Activated CD4-positive, CD25-positive, alpha-beta regulatory T cell treated with anti-CD3 and anti-CD28 coated beads, Interleukin-2, amount 50 U/mL, for 72 hours (primary cell): ENCODE measurements around the gene PPARA.

Source experiments
- DNase-seq: peaks from one replicate; pipeline ENCODE4 v3.0.0; 2021

Gene PPARA

GRCh38 chr22:46150034-46150654, at the start of gene PPARA:
Gene PPARA, plus strand, starts transcription at chr22:46150526. Its CDS starts 47,858 bp downstream, at chr22:46198384.
- DNase-seq, result peak; percentile 89

- no peak for DNase-seq
Observed at GRCh38 chr22:46102159-46102558, 48.2 kb upstream of the PPARA start.

GRCh38 chr22:46102752-46103151, 47.6 kb upstream of the PPARA start:
- no peak for DNase-seq

- no peak for DNase-seq
Observed at GRCh38 chr22:46103181-46103580, 47.1 kb upstream of the PPARA start.

GRCh38 chr22:46103664-46104063, 46.7 kb upstream of the PPARA start:
- DNase-seq, result no peak

GRCh38 chr22:46104170-46104880, 46.0 kb upstream of the PPARA start:
- no peak for DNase-seq

- DNase-seq, result no peak
Observed at GRCh38 chr22:46104881-46105493, 45.3 kb upstream of the PPARA start.

- no peak for DNase-seq
Observed at GRCh38 chr22:46105494-46106278, 44.6 kb upstream of the PPARA start.

GRCh38 chr22:46106279-46107022, 43.9 kb upstream of the PPARA start:
- no peak for DNase-seq

GRCh38 chr22:46107089-46107664, 43.1 kb upstream of the PPARA start:
- DNase-seq, result no peak

- DNase-seq, result no peak
Observed at GRCh38 chr22:46107753-46108563, 42.4 kb upstream of the PPARA start.

- DNase-seq, result no peak
Observed at GRCh38 chr22:46108564-46109473, 41.5 kb upstream of the PPARA start.

- no peak for DNase-seq
Observed at GRCh38 chr22:46109474-46110003, 40.8 kb upstream of the PPARA start.

GRCh38 chr22:46110215-46110614, 40.1 kb upstream of the PPARA start:
- DNase-seq, result no peak

GRCh38 chr22:46111645-46112306, 38.5 kb upstream of the PPARA start:
- DNase-seq, result no peak

- no peak for DNase-seq
Observed at GRCh38 chr22:46112405-46112804, 37.9 kb upstream of the PPARA start.

- DNase-seq, result no peak
Observed at GRCh38 chr22:46113110-46113909, 37.0 kb upstream of the PPARA start.

GRCh38 chr22:46113910-46114517, 36.3 kb upstream of the PPARA start:
- no peak for DNase-seq
